Measurements from ENCODE around the gene DCXR. TPM values are rescaled to one million over a fixed set of nuclear protein-coding genes. Genes with fewer than 3 reads are reported as not detected.

The DCXR gene
- total and polyA plus RNA-seq, 2 of the 13 experiments (the other 11 are each of a cell fraction or from before 2014, with no cell fraction given), result 287 to 311 TPM

GRCh38 chr17:82000803-82001570 is 36.5 kb downstream of the DCXR start (continued):
- TF ChIP-seq CSRNP2 (CRISPR knock-in tag; conservative IDR thresholded peaks at IDR 0.05; ENCODE audit: low read depth), result no peak
- no peak for TF ChIP-seq ZMAT5 (CRISPR knock-in tag; IDR thresholded peaks at IDR 0.05; ENCODE audit: borderline replicate concordance, low read depth)
- peak; percentile 91 for TF ChIP-seq ZNF567 (CRISPR knock-in tag; IDR thresholded peaks at IDR 0.05; ENCODE audit: borderline replicate concordance)
- peak; percentile 99 for TF ChIP-seq MED13 (CRISPR knock-in tag; IDR thresholded peaks at IDR 0.05)
- TF ChIP-seq HNF4A (CRISPR knock-in tag; IDR thresholded peaks at IDR 0.05), result peak; percentile 99
- TF ChIP-seq ZBTB38 (CRISPR knock-in tag; IDR thresholded peaks at IDR 0.05), result peak; percentile 86; the same call in 1 of the 2 replicates
- TF ChIP-seq BORCS8-MEF2B (CRISPR knock-in tag; IDR thresholded peaks at IDR 0.05), result peak; percentile 91; the same call in 1 of the 2 replicates
- 0 out of 2 replicates have a peak, but pooled peaks have one; percentile 67 for TF ChIP-seq ZNF256 (CRISPR knock-in tag; conservative IDR thresholded peaks at IDR 0.05)
- TF ChIP-seq ZNF781 (CRISPR knock-in tag; IDR thresholded peaks at IDR 0.05; ENCODE audit: borderline replicate concordance, not compliant biosample characterization), result no peak
- no peak for TF ChIP-seq HMGA1 (CRISPR knock-in tag; conservative IDR thresholded peaks at IDR 0.05)
- TF ChIP-seq GMEB2 (CRISPR knock-in tag; IDR thresholded peaks at IDR 0.05; ENCODE audit: low read depth), result no peak
- TF ChIP-seq HNF4G (IDR thresholded peaks at IDR 0.05; ENCODE audit: borderline replicate concordance, low read depth, low read length), result peak; percentile 96
- peak; percentile 95 for TF ChIP-seq HNF4G (CRISPR knock-in tag; IDR thresholded peaks at IDR 0.05; ENCODE audit: borderline replicate concordance, low read depth)
- no peak; the same call in 1 of the 2 replicates for TF ChIP-seq THAP9 (CRISPR knock-in tag; IDR thresholded peaks at IDR 0.05; ENCODE audit: borderline replicate concordance)
- peak; percentile 64; the same call in 1 of the 2 replicates for TF ChIP-seq NR0B2 (CRISPR knock-in tag; IDR thresholded peaks at IDR 0.05)
- TF ChIP-seq MEF2D (CRISPR knock-in tag; IDR thresholded peaks at IDR 0.05), result peak; percentile 54
- TF ChIP-seq NR3C1 (CRISPR knock-in tag; IDR thresholded peaks at IDR 0.05), result peak; percentile 58; the same call in 1 of the 2 replicates
- TF ChIP-seq MED1 (CRISPR knock-in tag; IDR thresholded peaks at IDR 0.05), result peak; percentile 98
- peak; percentile 87 for TF ChIP-seq SALL2 (CRISPR knock-in tag; IDR thresholded peaks at IDR 0.05)
- peak; percentile 36; the same call in 1 of the 2 replicates for TF ChIP-seq ZNF484 (CRISPR knock-in tag; IDR thresholded peaks at IDR 0.05; ENCODE audit: borderline replicate concordance, low read depth)
- peak; percentile 12; the same call in 1 of the 2 replicates for TF ChIP-seq POLR2AphosphoS2 (IDR thresholded peaks at IDR 0.05; ENCODE audit: low read depth, low read length)
